ENCODE measurements around the gene TNS1. TPM values are rescaled to one million over a fixed set of nuclear protein-coding genes. Genes with fewer than 3 reads are reported as not detected.

The TNS1 gene
- total RNA-seq, 1 experiment from 2014 or later = 3.4 TPM

GRCh38 chr2:217794133-217794986, 208.4 kb downstream of the TNS1 start:
- Mint-ChIP-seq H3K36me3 (ENCODE audit: insufficient read depth in 1 of 3, low read depth in 3 of 3) (no peaks in the 10 kb centered on the region), H3K27me3 (ENCODE audit: low read depth) (no peaks in the 10 kb centered on the region; the same call in 1 of the 2 replicates), H3K9me3 (no peaks in the 10 kb centered on the region), H3K4me3 (no peak overlapping the region), H3K27ac (no peak overlapping the region), H3K4me1 (peaks cover 8 to 14% of the 10 kb centered on the region in 2 experiments; a peak in 3 of 4 replicates)
- H2AK5ac ChIP-seq (ENCODE audit: insufficient read length, low read length) = no peak overlapping the region
- H3K9me3 ChIP-seq (ENCODE audit: control insufficient read depth, low read depth, low read length) = no peaks in the 10 kb centered on the region
- no peaks in the 10 kb centered on the region for H3K27me3 ChIP-seq (ENCODE audit: insufficient read depth, low read length)
- no peaks in the 10 kb centered on the region for H3K79me1 ChIP-seq (ENCODE audit: insufficient read depth, low read depth, low read length, poor library complexity, severe bottlenecking)
- H3K4me2 ChIP-seq (ENCODE audit: insufficient read depth, insufficient read length, low read length) = no peak overlapping the region
- H4K91ac ChIP-seq (ENCODE audit: insufficient read length, low read depth, low read length) = no peak overlapping the region
- no peak overlapping the region for H2AFZ ChIP-seq (ENCODE audit: low read length)
- H3K27ac ChIP-seq (ENCODE audit: insufficient read length, low read depth, low read length) = no peak overlapping the region
- H3K4ac ChIP-seq (ENCODE audit: low read depth, low read length) = no peak overlapping the region
- H4K8ac ChIP-seq (replicated peaks; ENCODE audit: insufficient read length, low read depth, low read length) = no peak overlapping the region
- H2BK20ac ChIP-seq (ENCODE audit: low read depth, low read length, poor library complexity, severe bottlenecking) = no peak overlapping the region
- no peaks in the 10 kb centered on the region for H3K23me2 ChIP-seq (ENCODE audit: insufficient read length, low read depth, low read length, poor library complexity, severe bottlenecking)
- WGBS (ENCODE audit: extremely low coverage, insufficient read length, low lambda C conversion rate) = no CpG with 5 or more reads among the region's 13 CpGs
- H3T11ph ChIP-seq (ENCODE audit: low read length) = no peak overlapping the region
- no peak overlapping the region for H4K5ac ChIP-seq (ENCODE audit: insufficient read length, low read depth, low read length)
- H3K4me1 ChIP-seq (ENCODE audit: insufficient read depth, low read length) = no peaks in the 10 kb centered on the region
- H3K18ac ChIP-seq (ENCODE audit: insufficient read length, low read depth, low read length) = no peak overlapping the region
- no peaks in the 10 kb centered on the region for H3K79me2 ChIP-seq (ENCODE audit: insufficient read depth, low read length)
- H3K14ac ChIP-seq (ENCODE audit: insufficient read depth, low read length) = no peak overlapping the region
- no peak for TF ChIP-seq CTCF (conservative IDR thresholded peaks at IDR 0.05)
- H2BK5ac ChIP-seq (ENCODE audit: insufficient read length, low read length) = no peak overlapping the region
- H3K23ac ChIP-seq (ENCODE audit: insufficient read length, low read depth, low read length) = no peak overlapping the region
- H3K56ac ChIP-seq (ENCODE audit: insufficient read length, low read depth, low read length) = no peak overlapping the region
- no peak for DNase-seq
- H4K20me1 ChIP-seq (ENCODE audit: control insufficient read depth, insufficient read depth, insufficient read length) = no peaks in the 10 kb centered on the region
- no peak overlapping the region for H2BK120ac ChIP-seq (ENCODE audit: low read depth, low read length, poor library complexity, severe bottlenecking)
- no peak overlapping the region for H2BK12ac ChIP-seq (ENCODE audit: insufficient read length, low read depth, low read length)
- no peak overlapping the region for H2BK15ac ChIP-seq (ENCODE audit: low read depth, low read length)
- no peak overlapping the region for H3K9ac ChIP-seq (ENCODE audit: extremely low read depth, insufficient read length, low read length)
